Testis (tissue), 2 donors: ENCODE results near the gene RFX8.

ENCODE experiments used
- CTCF ChIP-seq, 3 experiments: fragments of 450-650 bp in 2 of 3; fragments of 200-600 bp in 1 of 3; sonication (generic) in 1 of 3; IDR thresholded peaks; one replicate each; pipeline ENCODE4 v1.5.1; 2016 to 2019; ENCODE audit warnings: antibody characterized with exemption in 3 of 3, mild to moderate bottlenecking in 2 of 3, moderate library complexity in 1 of 3
- POLR2A ChIP-seq: fragments of 450-650 bp; IDR thresholded peaks from one replicate; pipeline ENCODE4 v1.6.1; 2017; ENCODE audit warnings: antibody characterized with exemption, mild to moderate bottlenecking, moderate library complexity

DNA sequence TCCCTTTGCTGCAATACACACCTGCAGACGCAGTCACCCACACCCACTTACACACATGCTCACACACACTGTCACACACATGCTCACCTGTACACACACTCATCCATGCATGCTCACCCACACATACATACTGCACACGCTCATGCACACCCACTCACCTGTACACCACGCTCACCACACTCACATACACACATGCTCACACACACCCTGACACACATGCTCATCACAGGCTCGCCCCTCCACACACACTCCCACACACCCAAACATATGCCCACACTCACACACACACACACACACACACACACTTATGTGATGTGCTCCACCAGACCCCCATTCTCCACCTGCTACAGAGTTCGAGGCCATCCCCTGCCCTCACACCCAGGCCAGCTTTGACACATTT is 64.8 kb downstream of the RFX8 start:
- TF ChIP-seq CTCF (IDR thresholded peaks at IDR 0.05): no peak
- TF ChIP-seq POLR2A: no peak
